HG03045 (cell line): ENCODE data around the gene PTPRC.

Source experiments
- ATAC-seq: cut with Tn5 transposase; IDR thresholded peaks from one replicate; pipeline ENCODE4 v1.9.1; 2021; ENCODE audit warnings: mild to moderate bottlenecking, moderate library complexity; ENCODE audit not compliant: unreplicated experiment

Gene PTPRC

DNA sequence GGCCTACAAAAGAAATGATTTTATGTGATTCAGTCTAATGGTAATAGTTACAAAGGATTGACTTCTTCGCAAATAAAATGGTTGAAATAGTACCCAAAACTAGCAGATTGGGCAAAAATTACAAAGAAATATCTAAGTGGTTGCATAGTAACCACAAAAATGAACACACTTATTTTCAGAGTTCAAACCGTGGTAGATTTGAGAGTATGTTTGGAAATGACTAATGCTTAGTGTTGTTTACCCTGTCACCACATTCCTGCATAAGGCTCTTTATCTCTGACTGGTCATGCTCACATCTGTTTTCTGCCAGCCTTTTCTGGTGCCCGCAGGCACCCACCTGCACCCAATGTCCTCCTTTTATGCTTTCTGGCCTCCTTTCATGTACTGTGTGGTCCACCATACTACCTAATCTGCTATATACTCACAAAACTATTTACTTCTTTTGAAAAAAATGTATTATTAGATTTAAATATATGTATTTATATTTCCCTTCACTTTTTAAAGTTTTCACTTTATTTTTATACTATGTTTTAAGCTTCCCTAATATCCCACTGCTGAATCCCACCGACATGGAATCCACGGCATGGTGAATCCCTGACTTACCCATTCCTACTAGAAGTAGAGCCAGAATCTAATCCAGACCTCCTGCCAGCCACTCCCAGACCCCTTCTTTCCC is 30.3 kb downstream of the PTPRC start:
- ATAC-seq = peak; percentile 86

DNA sequence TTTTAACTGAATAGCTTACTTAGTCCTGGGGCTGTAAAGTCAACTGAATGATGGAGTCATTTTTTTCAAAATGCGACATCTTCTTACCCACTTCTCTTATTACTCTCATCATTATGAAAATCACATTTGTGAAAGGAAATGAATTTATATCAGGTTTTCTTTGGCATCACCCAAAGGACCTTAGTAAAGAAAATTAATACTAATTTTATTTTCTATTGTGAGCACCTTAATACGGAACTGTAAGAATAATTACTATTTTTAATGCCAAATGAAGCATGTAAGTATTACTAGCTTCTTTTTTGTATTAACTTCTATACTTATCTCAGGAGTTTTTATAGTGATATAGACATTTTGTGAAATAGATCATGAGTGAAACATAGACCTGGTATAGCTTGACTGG is 30.9 kb downstream of the PTPRC start:
- ATAC-seq = no peak

DNA sequence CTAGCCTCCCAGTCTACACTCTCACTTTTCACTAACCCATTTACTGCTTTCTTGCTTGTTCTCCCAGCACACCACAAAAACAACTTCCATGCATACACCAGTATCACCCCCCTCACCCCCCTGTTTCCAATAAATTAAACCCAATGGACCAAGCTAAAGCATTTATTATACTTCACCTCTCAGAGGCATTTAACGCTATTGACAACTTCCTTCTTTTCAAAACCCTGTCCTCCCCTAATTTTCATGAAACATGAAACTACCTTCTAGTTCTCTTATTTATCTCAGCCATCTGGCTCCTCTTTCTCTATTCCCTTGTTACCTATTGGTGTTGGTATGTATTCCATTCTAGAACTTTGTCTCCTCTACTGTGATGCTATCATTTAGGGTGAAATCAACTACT is 32.3 kb downstream of the PTPRC start:
- ATAC-seq = no peak

DNA sequence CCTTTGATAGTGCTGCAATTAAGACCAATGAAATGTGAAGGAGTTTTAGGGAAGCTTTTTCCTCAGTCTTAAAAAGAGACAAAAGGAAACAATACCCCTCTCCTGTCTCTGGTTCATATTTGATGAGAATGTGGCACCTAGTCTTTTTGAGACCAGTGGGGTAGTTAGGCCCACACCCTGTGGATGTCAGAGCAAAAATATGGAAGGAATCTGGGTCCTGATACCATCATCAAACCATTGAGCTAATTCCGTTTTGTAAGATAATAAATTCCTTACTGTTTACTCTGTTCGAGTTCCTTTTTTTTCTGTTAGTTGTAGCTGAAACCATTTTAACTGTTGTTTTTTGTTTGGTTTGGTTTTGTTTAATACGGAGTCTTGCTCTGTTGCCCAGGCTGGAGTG is 33.3 kb downstream of the PTPRC start:
- no peak for ATAC-seq

DNA sequence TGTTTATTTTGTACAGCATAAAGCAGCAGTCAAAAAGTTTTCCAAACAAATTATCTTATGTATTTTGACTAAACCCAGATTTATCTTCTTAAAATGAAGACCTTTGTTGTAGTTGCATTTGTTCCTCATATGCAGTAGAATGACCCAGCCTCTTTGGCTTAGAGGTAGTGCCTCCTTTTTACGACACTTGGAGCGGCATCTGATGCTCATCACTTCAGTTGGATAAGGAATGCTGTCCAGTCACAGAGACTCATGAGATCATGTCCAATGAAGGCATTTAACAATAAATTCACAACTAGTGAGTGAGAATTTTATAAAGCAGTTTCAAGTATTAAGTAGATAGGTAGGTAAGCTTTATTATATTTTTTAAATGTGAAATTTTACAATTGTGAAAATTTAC is 35.2 kb downstream of the PTPRC start:
- ATAC-seq = no peak

DNA sequence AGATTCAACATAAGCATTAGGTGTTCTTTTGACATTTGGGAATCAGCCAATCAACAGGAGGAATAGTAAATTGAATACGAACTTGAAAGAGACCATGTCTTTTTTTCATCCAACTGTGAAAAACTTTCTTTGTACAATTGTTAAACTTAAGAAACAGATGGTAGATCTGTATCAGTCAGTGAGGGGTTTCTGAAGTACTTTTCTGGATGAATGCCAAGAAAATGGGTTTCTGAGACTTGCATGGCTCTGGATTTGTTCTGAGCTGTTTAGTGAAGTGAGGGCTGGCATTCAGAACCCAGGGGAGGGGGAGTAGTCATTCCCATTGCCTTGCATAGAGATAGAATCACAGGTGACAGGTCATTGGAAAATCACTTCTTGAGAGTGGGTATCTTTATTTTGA is 37.4 kb downstream of the PTPRC start:
- ATAC-seq = no peak

DNA sequence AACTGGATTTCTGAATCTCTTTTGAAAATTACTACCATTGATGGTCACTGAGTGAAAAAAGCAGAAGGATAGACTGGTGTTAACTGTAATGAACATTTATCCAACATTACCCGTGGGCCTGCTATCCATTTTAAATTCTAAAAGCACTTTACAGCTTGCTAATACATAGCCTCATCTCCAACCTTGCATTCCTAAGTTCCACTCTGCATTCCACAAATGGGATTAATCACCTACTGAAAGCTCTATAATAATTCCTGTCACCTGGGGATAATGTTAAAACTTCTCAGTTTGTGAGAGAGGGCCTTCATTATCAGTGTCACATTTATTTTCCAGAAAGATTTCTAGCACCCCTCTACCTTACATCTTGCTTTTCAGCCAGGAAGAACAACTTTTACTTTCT is 38.2 kb downstream of the PTPRC start:
- ATAC-seq = no peak

DNA sequence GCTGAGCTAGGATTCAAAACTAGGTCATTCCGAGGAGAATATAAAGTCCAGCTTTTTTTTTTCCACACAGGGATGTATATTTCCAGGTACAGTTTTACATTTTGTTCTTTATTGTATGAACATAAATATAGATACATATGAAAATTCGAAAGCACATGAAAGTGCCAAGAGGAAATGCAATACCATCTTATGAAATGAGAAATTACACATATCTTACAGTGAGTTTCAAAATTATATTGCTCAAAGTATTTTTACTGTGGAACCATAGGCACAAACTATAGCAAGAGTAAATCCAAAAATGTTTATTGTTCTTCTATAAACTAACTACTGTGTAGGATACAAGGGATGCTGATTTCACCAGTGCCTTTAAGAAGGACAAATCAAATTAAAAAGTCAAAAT is 39.0 kb downstream of the PTPRC start:
- ATAC-seq = no peak

DNA sequence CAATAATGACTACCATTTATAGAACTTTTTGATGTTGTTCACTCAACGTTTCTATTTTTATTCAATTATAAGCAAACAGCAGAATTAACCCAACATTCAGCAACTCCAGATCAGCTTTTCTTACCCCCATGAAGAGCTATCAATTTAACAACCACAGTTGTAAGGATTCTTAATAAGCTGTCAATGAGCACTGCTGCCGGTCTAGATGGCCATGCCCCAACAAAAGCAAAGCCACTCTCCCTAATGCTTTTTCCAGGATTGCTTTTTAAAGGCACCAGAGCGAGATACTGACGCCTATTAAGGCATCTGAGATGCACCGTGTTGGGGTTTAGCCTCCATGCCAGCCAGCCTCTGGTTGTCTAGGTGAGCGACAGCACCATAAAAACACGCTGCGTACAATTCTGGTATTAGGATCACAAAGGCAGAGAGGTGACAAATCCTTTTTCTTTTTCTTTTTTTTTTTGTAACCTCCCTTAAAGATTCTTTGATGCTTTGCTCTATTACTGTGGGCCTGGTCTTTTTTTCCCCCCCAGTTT is 39.5 kb downstream of the PTPRC start:
- ATAC-seq = no peak

DNA sequence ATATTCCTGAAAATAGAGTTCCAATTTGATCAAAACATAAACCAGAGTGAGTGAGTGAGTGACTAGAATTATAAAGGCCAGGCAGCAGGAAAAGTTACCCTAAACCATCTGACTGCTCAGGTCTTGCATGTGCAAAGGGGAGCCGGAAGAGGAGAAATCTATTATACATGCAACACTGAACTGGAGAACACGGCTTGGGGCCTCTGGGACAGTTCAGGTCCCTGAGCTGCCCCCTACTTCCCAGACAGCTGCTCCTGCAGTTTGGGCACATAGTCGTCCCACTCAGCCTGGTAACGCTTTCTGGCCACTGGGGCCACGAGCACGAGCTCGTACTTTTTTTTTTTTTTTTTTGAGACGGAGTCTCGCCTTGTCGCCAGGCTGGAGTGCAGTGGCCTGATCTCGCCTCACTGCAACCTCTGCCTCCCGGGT is 40.1 kb downstream of the PTPRC start:
- ATAC-seq = no peak

DNA sequence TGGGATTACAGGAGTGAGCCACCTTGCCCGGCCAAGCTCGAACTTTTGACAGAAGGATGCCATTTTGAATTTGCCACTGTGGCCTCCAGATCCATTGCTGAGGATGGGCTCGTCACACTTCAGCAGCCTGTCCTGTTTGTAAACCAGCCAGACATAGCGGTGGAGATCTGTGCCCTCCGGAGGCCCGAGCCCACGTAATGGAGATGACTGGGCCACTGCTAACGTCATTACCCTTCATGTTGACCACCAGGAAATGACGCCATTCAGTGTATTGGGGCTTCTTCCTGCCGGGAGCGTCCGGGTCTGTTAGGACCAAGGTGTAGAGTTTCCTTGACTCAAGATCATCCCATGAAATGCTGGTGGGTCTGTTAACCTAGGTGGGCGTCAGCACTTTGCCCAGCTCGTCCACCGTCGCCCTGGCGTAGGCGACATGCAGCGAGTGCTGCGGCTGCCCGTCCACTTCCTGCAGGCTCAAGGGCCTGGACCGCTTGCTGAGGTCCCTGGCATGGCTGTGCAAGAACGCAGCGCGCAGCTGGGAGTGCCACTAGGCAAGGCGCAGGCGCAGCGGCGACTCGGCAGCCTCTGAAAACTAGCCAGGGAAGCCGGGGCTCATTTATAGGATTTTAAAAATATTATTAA is 40.8 kb downstream of the PTPRC start:
- ATAC-seq = no peak

DNA sequence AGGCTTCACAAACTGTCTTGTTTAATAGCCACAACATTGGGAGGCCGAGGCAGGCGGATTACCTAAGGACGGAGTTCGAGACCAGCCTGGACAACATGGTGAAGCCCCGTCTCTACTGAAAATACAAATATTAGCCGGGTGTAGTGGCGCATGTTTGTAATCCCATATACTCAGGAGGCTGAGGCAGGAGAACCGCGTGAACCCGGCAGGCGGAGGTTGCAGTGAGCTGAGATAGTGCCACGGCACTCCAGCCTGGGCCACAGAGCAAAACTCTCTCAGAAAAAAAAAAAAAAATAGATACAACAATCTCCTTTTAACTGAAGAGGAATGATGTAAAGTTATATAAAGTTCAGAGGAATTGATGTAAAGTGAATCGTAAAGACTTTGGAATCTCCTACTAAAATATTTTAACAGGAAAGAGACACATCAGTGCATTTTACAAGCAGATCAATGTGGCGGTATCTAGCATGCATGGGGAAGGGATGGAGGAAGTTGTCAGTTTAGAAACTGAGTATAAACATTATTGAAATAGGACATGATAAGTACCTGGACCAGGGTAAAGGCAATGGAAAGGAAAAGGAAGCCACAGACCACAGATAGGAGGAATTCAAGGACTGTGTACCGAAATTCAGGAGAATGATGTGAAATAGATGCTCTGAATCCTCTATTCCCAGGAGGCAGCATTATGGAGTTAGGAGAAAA is 41.5 kb downstream of the PTPRC start:
- ATAC-seq = no peak

DNA sequence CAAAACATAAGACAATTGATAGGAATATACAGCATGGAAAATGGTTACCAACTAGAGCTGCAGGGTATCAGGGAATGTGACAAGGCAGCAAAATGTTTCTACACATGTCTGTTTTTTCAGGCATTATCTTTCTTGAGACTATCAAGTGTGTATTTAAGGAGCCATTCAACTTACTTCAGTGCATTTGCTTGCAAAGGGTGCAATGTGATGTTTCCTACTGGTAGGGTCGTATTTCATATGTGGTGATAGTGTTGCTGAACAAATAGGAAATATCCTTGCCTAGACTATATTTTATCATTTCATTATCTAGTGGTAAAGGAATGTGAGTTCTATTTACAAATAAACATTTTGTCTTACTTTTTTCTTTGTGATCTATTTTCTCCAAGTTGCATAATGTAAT is 42.4 kb downstream of the PTPRC start:
- no peak for ATAC-seq

DNA sequence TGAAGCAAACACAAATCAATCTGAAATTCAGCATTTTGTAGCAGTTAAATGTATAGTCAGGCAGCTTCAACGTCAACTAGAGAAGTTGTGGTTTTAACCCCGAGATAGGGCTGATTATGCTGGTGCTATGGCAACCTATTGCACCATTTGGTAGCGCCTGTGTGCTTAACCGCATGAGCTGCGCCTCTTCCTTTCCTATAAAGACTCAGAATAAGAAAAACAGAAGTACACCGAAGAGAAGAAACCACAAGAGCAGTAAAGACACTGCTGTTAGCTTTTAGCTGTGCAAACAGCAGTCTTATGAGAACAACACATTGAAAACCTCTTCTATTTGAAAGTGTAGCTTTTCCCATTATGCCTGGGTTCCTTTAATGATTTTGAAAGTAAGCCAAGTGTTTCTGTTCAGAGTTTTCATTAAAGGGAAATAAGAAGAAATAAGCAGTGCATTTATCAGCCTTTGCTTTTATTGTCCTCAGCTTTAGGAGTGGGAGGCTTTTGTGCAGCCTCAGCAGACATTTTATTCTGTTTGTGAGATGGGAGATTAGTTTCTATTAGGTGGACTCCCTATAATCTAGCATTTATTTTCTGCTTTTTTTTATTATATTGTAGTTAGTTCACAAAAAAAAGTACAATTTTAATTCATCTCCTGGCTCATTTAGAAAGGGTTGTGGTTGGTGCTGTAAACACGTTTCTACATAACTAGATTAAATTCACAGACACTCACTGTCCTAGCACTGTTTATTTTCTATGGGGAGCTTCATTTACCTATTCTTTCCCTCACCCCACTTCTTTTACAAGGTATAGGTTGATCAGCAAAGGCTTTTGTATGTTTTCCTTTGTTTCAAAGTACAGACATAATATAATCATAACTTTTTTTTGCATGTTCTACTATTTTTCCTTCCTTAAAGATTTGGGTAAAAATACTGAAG is 43.3 kb downstream of the PTPRC start:
- ATAC-seq = peak; percentile 98

DNA sequence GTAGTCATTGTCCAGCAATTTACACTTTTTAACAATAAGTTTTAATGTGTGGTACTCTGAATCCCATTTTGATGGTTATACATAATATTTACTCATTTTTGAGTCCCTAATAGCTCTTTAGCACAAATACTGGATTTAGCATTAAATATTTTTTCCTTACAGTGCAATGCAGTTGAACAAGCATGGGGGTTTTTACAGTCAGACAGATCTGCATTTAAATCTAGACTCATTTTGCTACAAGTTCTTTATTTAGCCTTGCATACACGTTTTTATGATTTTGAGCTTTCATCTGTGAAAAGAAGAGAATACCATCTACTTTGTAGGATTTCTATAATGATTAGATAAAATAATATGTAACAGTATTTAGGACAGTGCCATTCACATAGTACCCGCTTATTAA is 44.0 kb downstream of the PTPRC start:
- no peak for ATAC-seq

DNA sequence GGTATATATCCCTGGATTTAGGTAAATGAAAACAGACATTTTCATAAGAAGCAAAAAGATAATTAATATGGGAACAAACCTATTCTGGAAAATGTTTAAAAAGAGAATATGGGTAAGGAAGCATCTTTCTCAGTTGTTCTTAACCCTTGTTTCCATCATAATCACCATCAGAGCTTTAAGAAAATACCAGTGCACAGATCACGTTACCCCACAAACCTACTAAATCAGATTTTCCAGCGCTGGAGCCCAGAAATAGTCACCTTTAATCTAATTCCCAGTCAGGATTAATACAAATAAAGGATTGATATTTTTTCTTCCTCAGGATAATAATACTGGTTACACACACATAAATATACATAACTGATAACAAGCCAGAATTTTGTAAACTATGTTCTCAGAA is 44.6 kb downstream of the PTPRC start:
- ATAC-seq = no peak

DNA sequence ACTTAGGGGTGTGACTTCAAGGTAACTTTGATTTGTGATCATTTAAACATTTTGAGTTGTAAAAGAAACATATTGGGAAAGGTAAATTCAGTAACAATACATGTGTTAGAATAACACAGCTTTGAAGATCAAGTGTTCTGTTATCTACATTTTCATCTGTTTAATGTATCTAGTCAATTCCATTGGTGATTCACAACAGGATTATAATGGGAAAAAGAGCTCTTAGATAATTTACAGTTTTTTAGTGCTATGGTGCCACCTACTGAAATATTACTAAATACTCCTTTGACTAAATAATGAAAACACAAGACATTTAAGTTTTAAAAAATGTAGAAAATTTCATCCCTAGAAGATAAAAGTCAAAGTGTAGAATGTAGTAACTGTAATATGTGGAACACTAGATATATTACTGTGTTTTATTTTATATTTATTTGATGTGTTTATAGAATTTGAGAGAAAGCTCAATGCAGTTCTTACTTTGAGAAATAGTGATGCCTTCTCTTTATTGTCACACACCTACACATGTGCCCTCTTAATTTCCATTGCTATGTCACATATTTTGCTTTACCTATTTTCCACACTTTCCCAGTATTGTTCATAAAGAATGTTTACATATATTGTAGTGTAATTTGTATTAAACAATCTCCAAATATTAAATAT is 47.4 kb downstream of the PTPRC start:
- ATAC-seq = no peak

DNA sequence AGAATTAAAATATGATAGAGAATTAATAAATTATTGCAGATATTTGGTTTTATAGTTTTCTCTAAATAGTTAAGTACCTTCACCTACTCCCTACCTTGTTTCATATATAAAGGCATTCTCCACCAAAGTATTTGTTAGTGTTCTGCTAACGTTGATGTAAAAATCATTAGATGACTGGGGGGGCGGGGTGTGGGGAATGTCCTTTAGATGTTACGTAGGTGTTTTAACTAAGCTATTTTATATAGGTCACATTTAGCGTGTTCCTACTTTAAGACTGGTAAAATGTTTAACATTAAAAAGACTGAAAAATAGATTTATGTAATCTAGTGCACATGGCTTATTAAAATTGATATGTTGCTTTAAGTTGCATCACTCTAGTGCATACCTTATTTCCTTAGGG is 48.6 kb downstream of the PTPRC start:
- ATAC-seq = no peak

DNA sequence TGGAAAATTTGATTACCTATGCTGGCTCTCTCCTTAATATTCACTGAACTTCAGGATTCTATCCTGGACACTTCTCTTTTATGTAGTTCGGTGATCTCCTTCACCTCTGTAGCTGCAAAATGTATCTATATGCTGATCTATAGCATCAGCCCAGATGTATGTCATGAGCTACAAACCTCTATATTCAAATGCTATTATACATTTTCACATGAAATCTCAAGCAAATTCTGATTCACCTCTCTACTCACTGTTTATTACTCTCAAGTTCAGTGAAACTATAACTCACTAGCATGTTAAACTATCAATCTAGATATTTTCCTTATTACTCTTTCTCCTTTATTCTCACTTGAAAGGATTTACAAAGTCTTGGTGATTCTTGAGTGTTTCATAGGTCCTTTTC is 52.2 kb downstream of the PTPRC start:
- ATAC-seq = no peak

DNA sequence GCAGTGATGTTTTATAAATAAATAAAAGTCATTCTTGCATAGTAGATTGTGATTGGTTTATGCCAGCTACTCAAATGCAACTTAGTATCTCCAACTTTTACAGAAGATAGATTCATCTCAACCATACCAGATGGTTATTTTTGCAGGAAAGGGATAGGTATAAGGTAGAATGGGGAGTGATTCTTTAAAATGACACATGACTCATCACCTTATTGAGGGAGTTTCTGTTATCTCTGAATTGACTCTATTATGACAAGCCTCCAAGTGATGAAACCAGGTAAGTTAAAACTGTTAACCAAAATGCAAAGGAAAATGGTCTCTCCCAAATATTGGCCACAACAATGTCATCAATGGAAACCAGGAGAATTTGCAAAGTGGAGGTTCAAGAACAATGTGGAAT is 54.5 kb downstream of the PTPRC start:
- no peak for ATAC-seq

DNA sequence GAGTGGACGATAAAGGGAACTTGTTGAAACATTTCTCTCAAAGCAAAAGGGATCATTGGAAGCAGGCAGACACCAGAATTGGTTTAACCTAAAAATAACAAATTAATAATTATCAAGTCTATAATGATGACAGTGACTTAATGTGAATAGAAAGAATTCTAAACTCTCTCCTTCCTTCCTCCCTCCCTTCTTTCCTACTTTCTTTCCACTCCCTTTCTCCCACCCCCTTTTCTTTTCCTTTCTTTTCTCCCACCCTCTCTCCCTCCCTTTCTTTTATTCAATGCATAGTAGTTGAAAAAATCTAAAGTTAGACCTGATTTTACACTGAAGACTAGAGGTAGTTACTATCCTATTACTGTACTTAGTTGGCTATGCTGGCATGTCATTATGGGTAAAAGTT is 55.7 kb downstream of the PTPRC start:
- no peak for ATAC-seq
